Mesenchymal stem cell (in vitro differentiated cells and primary cell): ENCODE measurements around the gene SUGCT.

ENCODE experiments used
- DNase-seq: peaks from one replicate; pipeline ENCODE4 v3.0.0-alpha.2; 2013
- H2AFZ ChIP-seq: one replicate; pipeline ENCODE4 v1.6.1; 2013; ENCODE audit warnings: low read depth, mild to moderate bottlenecking, control low read depth, inconsistent platforms, low read length, moderate library complexity
- H2AK5ac ChIP-seq: 2 replicates; pipeline ENCODE4 v1.6.1; 2013; ENCODE audit warnings: low read length, moderate library complexity, mild to moderate bottlenecking, inconsistent platforms; ENCODE audit not compliant: severe bottlenecking
- H2BK120ac ChIP-seq: one replicate; pipeline ENCODE4 v1.6.1; 2013; ENCODE audit warnings: low read depth, mild to moderate bottlenecking, inconsistent platforms, low read length, moderate library complexity
- H2BK12ac ChIP-seq, 2 experiments: one replicate each; pipeline ENCODE4 v1.6.1; 2013; ENCODE audit warnings: inconsistent platforms in 2 of 2, low read length in 2 of 2, mild to moderate bottlenecking in 2 of 2, moderate library complexity in 2 of 2, control low read depth in 1 of 2
- H2BK15ac ChIP-seq: one replicate; pipeline ENCODE4 v1.6.1; 2013; ENCODE audit warnings: mild to moderate bottlenecking, low read depth, inconsistent platforms; ENCODE audit not compliant: poor library complexity, severe bottlenecking
- H2BK5ac ChIP-seq: 2 replicates; pipeline ENCODE4 v1.6.1; 2013; ENCODE audit warnings: low read depth, mild to moderate bottlenecking, low read length, control low read depth, inconsistent platforms; ENCODE audit not compliant: poor library complexity, severe bottlenecking
- H3K14ac ChIP-seq, 2 experiments: one replicate each; pipeline ENCODE4 v1.6.1; 2013; ENCODE audit warnings: inconsistent platforms in 2 of 2, low read length in 2 of 2, control low read depth in 1 of 2, mild to moderate bottlenecking in 1 of 2, moderate library complexity in 1 of 2
- H3K18ac ChIP-seq, 2 experiments: one replicate each; pipeline ENCODE4 v1.6.1; 2013; ENCODE audit warnings: inconsistent platforms in 2 of 2, low read length in 2 of 2, control low read depth in 1 of 2, low read depth in 1 of 2, mild to moderate bottlenecking in 1 of 2
- H3K23ac ChIP-seq, 2 experiments: one replicate each; pipeline ENCODE4 v1.6.1; 2013; ENCODE audit warnings: inconsistent platforms in 2 of 2, low read length in 2 of 2, mild to moderate bottlenecking in 2 of 2, moderate library complexity in 2 of 2, control low read depth in 1 of 2
- H3K27ac ChIP-seq: 2 replicates; pipeline ENCODE4 v1.5.1; 2013; ENCODE audit warnings: mild to moderate bottlenecking, moderate library complexity, low read length, control low read depth, inconsistent platforms; ENCODE audit not compliant: poor library complexity, severe bottlenecking
- H3K27me3 ChIP-seq, 2 experiments: 2 replicates each; pipeline versions ENCODE4 v1.6.1 to v1.7.0; 2013; ENCODE audit warnings: low read length in 2 of 2, mild to moderate bottlenecking in 2 of 2, moderate library complexity in 2 of 2, control low read depth in 1 of 2, inconsistent platforms in 1 of 2; ENCODE audit not compliant: control insufficient read depth in 1 of 2, insufficient read depth in 1 of 2
- H3K36me3 ChIP-seq, 2 experiments: 2 replicates each; pipeline versions ENCODE4 v1.6.1 to v1.7.0; 2013; ENCODE audit warnings: low read length in 2 of 2, control low read depth in 1 of 2, inconsistent platforms in 1 of 2, low read depth in 1 of 2, mild to moderate bottlenecking in 1 of 2; ENCODE audit not compliant: insufficient read depth in 2 of 2, control insufficient read depth in 1 of 2
- H3K4ac ChIP-seq, 2 experiments: one replicate each; pipeline ENCODE4 v1.6.1; 2013; ENCODE audit warnings: inconsistent platforms in 2 of 2, low read length in 2 of 2, mild to moderate bottlenecking in 2 of 2, moderate library complexity in 2 of 2, control low read depth in 1 of 2, low read depth in 1 of 2
- H3K4me1 ChIP-seq: 2 replicates; pipeline ENCODE4 v1.6.1; 2013; ENCODE audit warnings: low read depth, low read length, control low read depth; ENCODE audit not compliant: control insufficient read depth, insufficient read depth
- H3K4me2 ChIP-seq: 2 replicates; pipeline ENCODE4 v1.6.1; 2013; ENCODE audit warnings: low read length, mild to moderate bottlenecking, inconsistent platforms; ENCODE audit not compliant: poor library complexity, severe bottlenecking
- H3K4me3 ChIP-seq, 2 experiments: 2 replicates each; pipeline versions ENCODE4 v1.5.1 to v1.7.0; 2013; ENCODE audit warnings: low read length in 2 of 2, mild to moderate bottlenecking in 2 of 2, control low read depth in 1 of 2, low read depth in 1 of 2; ENCODE audit not compliant: insufficient read depth in 1 of 2
- H3K79me1 ChIP-seq: replicated peaks from 2 replicates; pipeline ENCODE4 v1.6.1; 2013; ENCODE audit warnings: mild to moderate bottlenecking, control low read depth, low read length, inconsistent platforms; ENCODE audit not compliant: poor library complexity, severe bottlenecking
- H3K9ac ChIP-seq: 2 replicates; pipeline ENCODE4 v1.7.0; 2013; ENCODE audit warnings: mild to moderate bottlenecking, low read length, moderate library complexity
- H3K9me3 ChIP-seq: 2 replicates; pipeline ENCODE4 v1.7.0; 2013; ENCODE audit warnings: mild to moderate bottlenecking, low read length; ENCODE audit not compliant: control insufficient read depth
- H4K8ac ChIP-seq: one replicate; pipeline ENCODE4 v1.6.1; 2013; ENCODE audit warnings: inconsistent platforms, mild to moderate bottlenecking, low read length, moderate library complexity
- H4K91ac ChIP-seq: one replicate; pipeline ENCODE4 v1.6.1; 2013; ENCODE audit warnings: mild to moderate bottlenecking, low read length, inconsistent platforms
- WGBS: methylation state at CpG from one replicate; pipeline ENCODE4 v1.1.7; 2013; ENCODE audit warnings: mixed read lengths; 5-methylcytosine and 5-hydroxymethylcytosine counted together

SUGCT gene

GRCh38 chr7:40348126-40348728 lies 213.4 kb downstream of the SUGCT start:
- H2BK120ac ChIP-seq = no peak overlapping the region
- H3K4ac ChIP-seq = no peak overlapping the region
- no peak overlapping the region for H3K27ac ChIP-seq
- no peak overlapping the region for H3K4me2 ChIP-seq
- H3K18ac ChIP-seq = no peak overlapping the region
- DNase-seq = no peak
- no peak overlapping the region for H4K8ac ChIP-seq
- no peak overlapping the region for H3K4me3 ChIP-seq
- H3K23ac ChIP-seq = no peak overlapping the region
- H2BK12ac ChIP-seq = no peak overlapping the region
- 98% methylated on average over 7 of the region's 7 CpGs for WGBS
- no peak overlapping the region for H2AK5ac ChIP-seq
- no peaks in the 10 kb centered on the region for H3K79me1 ChIP-seq
- no peaks in the 10 kb centered on the region for H3K4me1 ChIP-seq
- H3K36me3 ChIP-seq = no peaks in the 10 kb centered on the region
- H2BK15ac ChIP-seq = no peak overlapping the region
- H3K9me3 ChIP-seq = no peaks in the 10 kb centered on the region
- H2BK5ac ChIP-seq = no peak overlapping the region
- no peak overlapping the region for H3K9ac ChIP-seq
- no peak overlapping the region for H2AFZ ChIP-seq
- H3K27me3 ChIP-seq = no peaks in the 10 kb centered on the region
- no peak overlapping the region for H4K91ac ChIP-seq
- no peak overlapping the region for H3K14ac ChIP-seq

GRCh38 chr7:40350100-40350499 lies 215.3 kb downstream of the SUGCT start:
- Histone ChIP-seq H3K9me3 (no peaks in the 10 kb centered on the region), H3K4me1 (no peaks in the 10 kb centered on the region), H3K18ac (no peak overlapping the region), H3K14ac (no peak overlapping the region), H4K91ac (no peak overlapping the region), H2BK5ac (no peak overlapping the region), H2AK5ac (no peak overlapping the region), H2BK120ac (no peak overlapping the region), H3K36me3 (no peaks in the 10 kb centered on the region), H2AFZ (no peak overlapping the region), H3K4ac (no peak overlapping the region), H3K23ac (no peak overlapping the region), H2BK15ac (no peak overlapping the region), H3K9ac (no peak overlapping the region), H3K79me1 (no peaks in the 10 kb centered on the region), H4K8ac (no peak overlapping the region), H2BK12ac (no peak overlapping the region), H3K27me3 (no peaks in the 10 kb centered on the region), H3K4me2 (no peak overlapping the region), H3K27ac (no peak overlapping the region), H3K4me3 (no peak overlapping the region)
- 100% methylated on average over 2 of the region's 4 CpGs for WGBS
- DNase-seq = no peak

- no peaks in the 10 kb centered on the region for H3K9me3 ChIP-seq
- no peak overlapping the region for H3K27ac ChIP-seq
- no peak overlapping the region for H3K14ac ChIP-seq
- H3K4me2 ChIP-seq = no peak overlapping the region
- no peak overlapping the region for H3K18ac ChIP-seq
- no peak overlapping the region for H3K23ac ChIP-seq
- no peaks in the 10 kb centered on the region for H3K27me3 ChIP-seq
- no peak overlapping the region for H4K8ac ChIP-seq
- H3K4me1 ChIP-seq = no peaks in the 10 kb centered on the region
- no peak overlapping the region for H2AFZ ChIP-seq
- no peak overlapping the region for H2BK5ac ChIP-seq
- H2AK5ac ChIP-seq = no peak overlapping the region
- no peak overlapping the region for H3K4me3 ChIP-seq
- WGBS = 96% methylated on average over 2 of the region's 2 CpGs
- no peak overlapping the region for H2BK120ac ChIP-seq
- no peak overlapping the region for H3K4ac ChIP-seq
- no peaks in the 10 kb centered on the region for H3K36me3 ChIP-seq
- no peak overlapping the region for H2BK12ac ChIP-seq
- no peak overlapping the region for H4K91ac ChIP-seq
- no peak for DNase-seq
- no peak overlapping the region for H2BK15ac ChIP-seq
- no peaks in the 10 kb centered on the region for H3K79me1 ChIP-seq
- no peak overlapping the region for H3K9ac ChIP-seq
These were observed 219.9 kb downstream of the SUGCT start for GRCh38 chr7:40354711-40355110.

GRCh38 chr7:40356312-40356711 lies 221.5 kb downstream of the SUGCT start:
- H3K4ac ChIP-seq = no peak overlapping the region
- H3K79me1 ChIP-seq = no peaks in the 10 kb centered on the region
- H3K14ac ChIP-seq = no peak overlapping the region
- no peak overlapping the region for H4K91ac ChIP-seq
- H3K4me3 ChIP-seq = no peak overlapping the region
- H3K4me2 ChIP-seq = no peak overlapping the region
- no peak overlapping the region for H3K23ac ChIP-seq
- no peaks in the 10 kb centered on the region for H3K36me3 ChIP-seq
- no peak overlapping the region for H4K8ac ChIP-seq
- H2BK120ac ChIP-seq = no peak overlapping the region
- no peak overlapping the region for H2BK12ac ChIP-seq
- H2BK15ac ChIP-seq = no peak overlapping the region
- H3K9ac ChIP-seq = no peak overlapping the region
- H3K18ac ChIP-seq = no peak overlapping the region
- no peak for DNase-seq
- H2AFZ ChIP-seq = no peak overlapping the region
- no peak overlapping the region for H3K27ac ChIP-seq
- WGBS = no CpG with 5 or more reads among the region's 3 CpGs
- H2BK5ac ChIP-seq = no peak overlapping the region
- H3K27me3 ChIP-seq = no peaks in the 10 kb centered on the region
- H3K9me3 ChIP-seq = no peaks in the 10 kb centered on the region
- H3K4me1 ChIP-seq = no peaks in the 10 kb centered on the region
- no peak overlapping the region for H2AK5ac ChIP-seq
